ENCODE data around the gene RIOK3.

Gene RIOK3

GRCh38 chr18:23437357-23438045 is 15.6 kb upstream of the RIOK3 start (continued):
- TF ChIP-seq ATF2 (tag by site-specific recombination; IDR thresholded peaks at IDR 0.05; ENCODE audit: low read depth) (no peak), PRDM1 (tag by site-specific recombination; IDR thresholded peaks at IDR 0.05) (peak; percentile 33; the same call in 1 of the 2 replicates), ZNF560 (tag by site-specific recombination; IDR thresholded peaks at IDR 0.05; ENCODE audit: borderline replicate concordance) (no peak), ZNF335 (tag by site-specific recombination; conservative IDR thresholded peaks at IDR 0.05) (peak; percentile 83), HOXD13 (CRISPR knock-in tag; IDR thresholded peaks at IDR 0.05; ENCODE audit: borderline replicate concordance) (no peak), PATZ1 (tag by site-specific recombination; IDR thresholded peaks at IDR 0.05) (peak; percentile 74), ZNF76 (tag by site-specific recombination; IDR thresholded peaks at IDR 0.05; ENCODE audit: borderline replicate concordance, low read depth) (0 out of 2 replicates have a peak, but pooled peaks have one; percentile 11), REST (tag by site-specific recombination; IDR thresholded peaks at IDR 0.05) (0 out of 2 replicates have a peak, but pooled peaks have one; percentile 30), ZNF18 (tag by site-specific recombination; IDR thresholded peaks at IDR 0.05) (no peak), ZNF514 (tag by site-specific recombination; IDR thresholded peaks at IDR 0.05) (no peak), ZNF184 (tag by site-specific recombination; IDR thresholded peaks at IDR 0.05) (no peak), ZNF670 (tag by site-specific recombination; IDR thresholded peaks at IDR 0.05; ENCODE audit: low read depth) (no peak), ZNF449 (tag by site-specific recombination; IDR thresholded peaks at IDR 0.05) (no peak), SCRT2 (tag by site-specific recombination; IDR thresholded peaks at IDR 0.05) (no peak), ZNF133 (tag by site-specific recombination; IDR thresholded peaks at IDR 0.05) (no peak)

- TF ChIP-seq MYNN (tag by site-specific recombination; IDR thresholded peaks at IDR 0.05; ENCODE audit: borderline replicate concordance) (no peak), SP7 (tag by site-specific recombination; IDR thresholded peaks at IDR 0.05) (0 out of 2 replicates have a peak, but pooled peaks have one; percentile 4), ZNF692 (tag by site-specific recombination; IDR thresholded peaks at IDR 0.05) (peak; percentile 79; the same call in 1 of the 2 replicates), ZNF335 (tag by site-specific recombination; conservative IDR thresholded peaks at IDR 0.05) (peak; percentile 39; the same call in 1 of the 2 replicates), ZNF292 (tag by site-specific recombination; IDR thresholded peaks at IDR 0.05; ENCODE audit: borderline replicate concordance, low read depth) (no peak), ZNF768 (tag by site-specific recombination; IDR thresholded peaks at IDR 0.05) (no peak), PBX3 (CRISPR knock-in tag; IDR thresholded peaks at IDR 0.05) (0 out of 2 replicates have a peak, but pooled peaks have one; percentile 9)
- Histone ChIP-seq H3K27ac (ENCODE audit: extremely low read depth, low read depth, low read length) (no peak overlapping the region), H3K4me3 (ENCODE audit: low read depth, low read length) (peak overlapping the region; percentile 13; the same call in 1 of the 2 replicates), H3K4me1 (ENCODE audit: control insufficient read depth, insufficient read depth, low read length) (peaks cover 5% of the 10 kb centered on the region; the same call in 1 of the 2 replicates), H3K36me3 (ENCODE audit: control insufficient read depth in 2 of 2, insufficient read depth in 1 of 2, low read length in 2 of 2) (no peaks in the 10 kb centered on the region), H3K9me3 (ENCODE audit: control insufficient read depth, insufficient read depth, low read depth, low read length) (no peaks in the 10 kb centered on the region)
- ChIA-PET CTCF (no interaction called here), POLR2A (interaction anchor here (0.6 to 1.0 kb wide), 2 partner anchors 15 to 251 kb away, joined by 4 to 5 read pairs; partner anchors contain the start of genes LAMA3 and RIOK3)
These were observed 15.1 kb upstream of the RIOK3 start for GRCh38 chr18:23438046-23438377.

Measured in HEK293 (cell line).